Uterus (tissue), 4 donors: ENCODE data around the gene ADAD2. TPM values are rescaled to one million over a fixed set of nuclear protein-coding genes. Genes with fewer than 3 reads are reported as not detected.

ENCODE experiments used
- DNase-seq, 2 donors: peaks; one replicate each; pipeline ENCODE4 v3.0.0-alpha.2; 2019 to 2020
- H3K27ac ChIP-seq, 2 donors: fragments of 200-600 bp; sonication (generic); 1 replicate in 1 of 2; 2 replicates in 1 of 2; pipeline ENCODE4 v1.5.1; 2016 to 2018
- H3K27me3 ChIP-seq, 2 donors: fragments of 200-600 bp; sonication (generic); one replicate each; pipeline ENCODE4 v1.5.1; 2018 to 2019; ENCODE audit warnings: control low read depth in 1 of 2
- H3K36me3 ChIP-seq, 2 donors: fragments of 200-600 bp; sonication (generic); one replicate each; pipeline ENCODE4 v1.5.1; 2019; ENCODE audit warnings: control low read depth in 1 of 2
- H3K4me1 ChIP-seq, 2 donors: fragments of 200-600 bp; sonication (generic); one replicate each; pipeline ENCODE4 v1.5.1; 2018 to 2019; ENCODE audit warnings: control low read depth in 1 of 2
- H3K4me3 ChIP-seq, 2 donors: fragments of 200-600 bp; sonication (generic); 1 replicate in 1 of 2; 2 replicates in 1 of 2; pipeline ENCODE4 v1.5.1; 2018 to 2019; ENCODE audit warnings: mild to moderate bottlenecking in 1 of 2
- H3K9me3 ChIP-seq, 2 donors: fragments of 200-600 bp; sonication (generic); one replicate each; pipeline ENCODE4 v1.5.1; 2019; ENCODE audit warnings: control low read depth in 1 of 2
- CTCF ChIP-seq, 4 experiments: fragments of 200-600 bp in 2 of 4; fragments of 450-650 bp in 2 of 4; sonication (generic) in 2 of 4; IDR thresholded peaks; one replicate each; pipeline ENCODE4 v1.5.1; 2016 to 2019; ENCODE audit warnings: antibody characterized with exemption in 4 of 4, mild to moderate bottlenecking in 2 of 4, moderate library complexity in 1 of 4
- POLR2A ChIP-seq, 2 donors: fragments of 450-650 bp; IDR thresholded peaks; one replicate each; pipeline ENCODE4 v1.6.1; 2016; ENCODE audit warnings: antibody characterized with exemption in 2 of 2, mild to moderate bottlenecking in 1 of 2, moderate library complexity in 1 of 2
- intact Hi-C: fragments of 100-400 bp; cut with DNase I; formaldehyde crosslinking; loops from one replicate; pipeline ENCODE4 v1.15.1; 2023; ENCODE audit warnings: low total_unique reads
- total RNA-seq, 4 donors: library from RNA; depleted of rRNA in 3 of 4; stranded (reverse); fragments of >200 nt in 3 of 4; gene quantifications; one replicate each; pipeline versions ENCODE4 v1.1.0 to v1.2.4, GENCODE V29; 2014 to 2023
- donor health status: DM: yes; HTN: yes; CAD: no.

ADAD2 gene
- total RNA-seq, 4 donors from 2014 or later: 0.21 to 1.0 (median 0.88) TPM; not detected in 1

- Histone ChIP-seq H3K4me1 (no peaks in the 10 kb centered on the region), H3K27me3 (no peaks in the 10 kb centered on the region), H3K36me3 (no peaks in the 10 kb centered on the region), H3K27ac (peak overlapping the region in 1 of 2 donors; percentile 58), H3K4me3 (no peak overlapping the region), H3K9me3 (no peaks in the 10 kb centered on the region)
- DNase-seq: peak in 1 of 2 donors; percentile 47
- intact Hi-C loops: no loop called here
- TF ChIP-seq POLR2A (IDR thresholded peaks at IDR 0.05) (no peak), CTCF (IDR thresholded peaks at IDR 0.05) (no peak)
Measured at GRCh38 chr16:84184775-84185174, 6.2 kb upstream of the ADAD2 start.

GRCh38 chr16:84186685-84187437 lies 4.1 kb upstream of the ADAD2 start, which contains the start of gene TAF1C:
TSS of gene TAF1C (minus strand) at chr16:84187057. CDS start at chr16:84184988, 2,069 bp downstream.
- Histone ChIP-seq H3K27ac (peak within 1 kb of the TSS; percentile 58 to 77), H3K4me3 (peak within 1 kb of the TSS; percentile 78 to 82), H3K27me3 (no peaks in the 10 kb centered on the region), H3K36me3 (no peaks in the 10 kb centered on the region), H3K9me3 (no peaks in the 10 kb centered on the region), H3K4me1 (no peaks in the 10 kb centered on the region)
- TF ChIP-seq CTCF (IDR thresholded peaks at IDR 0.05): peak; percentile 97 to 100 (median 98)
- peak; percentile 4 to 42 for TF ChIP-seq POLR2A (IDR thresholded peaks at IDR 0.05)
- DNase-seq: peak; percentile 92 to 93
- intact Hi-C loops: no loop called here

- no peak overlapping the region for H3K27ac ChIP-seq
- no peaks in the 10 kb centered on the region for H3K4me1 ChIP-seq
- H3K4me3 ChIP-seq: no peak overlapping the region
- no peak for TF ChIP-seq CTCF (IDR thresholded peaks at IDR 0.05)
- TF ChIP-seq POLR2A (IDR thresholded peaks at IDR 0.05): no peak
- intact Hi-C loops: no loop called here
- DNase-seq: no peak
- H3K27me3 ChIP-seq: no peaks in the 10 kb centered on the region
- no peaks in the 10 kb centered on the region for H3K9me3 ChIP-seq
- no peaks in the 10 kb centered on the region for H3K36me3 ChIP-seq
Measured at GRCh38 chr16:84191466-84191865, 509 bp downstream of the ADAD2 start.

- no peak overlapping the region for H3K27ac ChIP-seq
- intact Hi-C loops: no loop called here
- H3K27me3 ChIP-seq: no peaks in the 10 kb centered on the region
- no peak for DNase-seq
- no peak for TF ChIP-seq POLR2A (IDR thresholded peaks at IDR 0.05)
- TF ChIP-seq CTCF (IDR thresholded peaks at IDR 0.05): no peak
- H3K4me3 ChIP-seq: no peak overlapping the region
- no peaks in the 10 kb centered on the region for H3K9me3 ChIP-seq
- H3K36me3 ChIP-seq: no peaks in the 10 kb centered on the region
- H3K4me1 ChIP-seq: no peaks in the 10 kb centered on the region
Measured at GRCh38 chr16:84193480-84193879, 2.5 kb downstream of the ADAD2 start.

GRCh38 chr16:84194018-84194417 lies 3.1 kb downstream of the ADAD2 start:
- no peaks in the 10 kb centered on the region for H3K9me3 ChIP-seq
- intact Hi-C loops: no loop called here
- H3K4me3 ChIP-seq: no peak overlapping the region
- no peak overlapping the region for H3K27ac ChIP-seq
- no peak for DNase-seq
- no peak for TF ChIP-seq CTCF (IDR thresholded peaks at IDR 0.05)
- TF ChIP-seq POLR2A (IDR thresholded peaks at IDR 0.05): no peak
- no peaks in the 10 kb centered on the region for H3K27me3 ChIP-seq
- no peaks in the 10 kb centered on the region for H3K36me3 ChIP-seq
- H3K4me1 ChIP-seq: no peaks in the 10 kb centered on the region
